RWPE2 (cell line): ENCODE results near the gene ELFN1.

Experiments
- ATAC-seq: fragments of 200-7000 bp; cut with Tn5 transposase; 3 replicates; pipeline ENCODE4 v1.9.1; 2021; ENCODE audit warnings: low read depth
- DNase-seq: peaks from one replicate; pipeline ENCODE4 v3.0.0-alpha.2; 2020; ENCODE audit warnings: low spot score
- H3K27ac ChIP-seq: fragments of 450-650 bp; 2 replicates; pipeline ENCODE4 v1.5.1; 2017; ENCODE audit warnings: mild to moderate bottlenecking; ENCODE audit not compliant: poor library complexity, severe bottlenecking
- H3K27me3 ChIP-seq: fragments of 250-450 bp; sonication (Bioruptor Pico); 2 replicates; pipeline ENCODE4 v1.5.1; 2021; ENCODE audit warnings: mild to moderate bottlenecking, moderate library complexity; ENCODE audit not compliant: insufficient read depth, poor library complexity, severe bottlenecking
- H3K36me3 ChIP-seq: fragments of 250-450 bp; sonication (Bioruptor Pico); 2 replicates; pipeline ENCODE4 v1.5.1; 2020; ENCODE audit warnings: low read depth, mild to moderate bottlenecking, moderate library complexity
- H3K4me1 ChIP-seq: fragments of 250-450 bp; sonication (Bioruptor Pico); 2 replicates; pipeline ENCODE4 v1.5.1; 2021; ENCODE audit warnings: mild to moderate bottlenecking, moderate library complexity; ENCODE audit not compliant: insufficient read depth, poor library complexity, severe bottlenecking
- H3K4me3 ChIP-seq: fragments of 250-450 bp; sonication (Bioruptor Pico); 2 replicates; pipeline ENCODE4 v1.5.1; 2021; ENCODE audit warnings: mild to moderate bottlenecking, moderate library complexity; ENCODE audit not compliant: severe bottlenecking
- H3K9me3 ChIP-seq: fragments of 250-450 bp; sonication (Bioruptor Pico); 2 replicates; pipeline ENCODE4 v1.5.1; 2021; ENCODE audit warnings: mild to moderate bottlenecking, moderate library complexity; ENCODE audit not compliant: severe bottlenecking
- CTCF ChIP-seq: fragments of 450-650 bp; IDR thresholded peaks from one replicate; pipeline ENCODE4 v1.5.1; 2017; ENCODE audit warnings: mild to moderate bottlenecking, moderate library complexity; ENCODE audit not compliant: poor library complexity, severe bottlenecking

Gene ELFN1

GRCh38 chr7:1649751-1650326 is 20.2 kb upstream of the ELFN1 start:
- Histone ChIP-seq H3K27me3 (peaks cover 29% of the 10 kb centered on the region), H3K36me3 (no peaks in the 10 kb centered on the region), H3K9me3 (no peaks in the 10 kb centered on the region), H3K4me1 (no peaks in the 10 kb centered on the region), H3K27ac (no peak overlapping the region), H3K4me3 (no peak overlapping the region)
- TF ChIP-seq CTCF: no peak
- peak; percentile 29 for DNase-seq
- ATAC-seq: no peak

- TF ChIP-seq CTCF: no peak
- Histone ChIP-seq H3K36me3 (no peaks in the 10 kb centered on the region), H3K27me3 (peaks cover 29% of the 10 kb centered on the region), H3K9me3 (no peaks in the 10 kb centered on the region), H3K4me1 (no peaks in the 10 kb centered on the region), H3K27ac (no peak overlapping the region), H3K4me3 (no peak overlapping the region)
- ATAC-seq (no peak), DNase-seq (peak; percentile 58)
These were observed 19.6 kb upstream of the ELFN1 start for GRCh38 chr7:1650363-1651030.

- no peak for ATAC-seq
These were observed 19.0 kb upstream of the ELFN1 start for GRCh38 chr7:1651031-1651446.

GRCh38 chr7:1651891-1652290 is 18.2 kb upstream of the ELFN1 start:
- Histone ChIP-seq H3K27ac (no peak overlapping the region), H3K9me3 (no peaks in the 10 kb centered on the region), H3K4me1 (no peaks in the 10 kb centered on the region), H3K4me3 (no peak overlapping the region), H3K36me3 (no peaks in the 10 kb centered on the region), H3K27me3 (peaks cover 27% of the 10 kb centered on the region)
- no peak for DNase-seq
- TF ChIP-seq CTCF: no peak
- ATAC-seq: no peak

More at GRCh38 chr7:1651031-1651446, 19.0 kb upstream of the ELFN1 start:
- H3K9me3 ChIP-seq: no peaks in the 10 kb centered on the region
- H3K4me1 ChIP-seq: no peaks in the 10 kb centered on the region
- no peaks in the 10 kb centered on the region for H3K36me3 ChIP-seq
- no peak overlapping the region for H3K27ac ChIP-seq
- no peak overlapping the region for H3K4me3 ChIP-seq
- DNase-seq: peak; percentile 38
- TF ChIP-seq CTCF: no peak
- peaks cover 29% of the 10 kb centered on the region for H3K27me3 ChIP-seq

GRCh38 chr7:1653500-1653899 is 16.6 kb upstream of the ELFN1 start:
- H3K4me1 ChIP-seq: no peaks in the 10 kb centered on the region
- H3K4me3 ChIP-seq: no peak overlapping the region
- TF ChIP-seq CTCF: no peak
- ATAC-seq (no peak), DNase-seq (no peak)
- H3K27me3 ChIP-seq: peaks cover 11% of the 10 kb centered on the region
- H3K27ac ChIP-seq: no peak overlapping the region
- no peaks in the 10 kb centered on the region for H3K36me3 ChIP-seq
- H3K9me3 ChIP-seq: no peaks in the 10 kb centered on the region
